Fibroblast of lung (primary cell): ENCODE measurements around the gene TOR1B. TPM values are rescaled to one million over a fixed set of nuclear protein-coding genes. Genes with fewer than 3 reads are reported as not detected.
"Not testable (repeated sequence)": the region's sequence is repeated elsewhere in the genome, so short reads cannot be mapped to it uniquely, and the experiment has no call there.

Experiments
- DNase-seq, 2 donors: peaks; one replicate each; pipeline versions ENCODE4 v3.0.0 to v3.0.0-alpha.2; 2010; ENCODE audit warnings: low read depth in 2 of 2
- H2AFZ ChIP-seq: 2 replicates; pipeline ENCODE4 v1.5.1; 2012; ENCODE audit warnings: low read length, control low read depth, inconsistent platforms
- H3K27ac ChIP-seq: 2 replicates; pipeline ENCODE4 v1.5.1; 2011; ENCODE audit warnings: low read length, control low read depth; ENCODE audit not compliant: insufficient read depth
- H3K27me3 ChIP-seq: 2 replicates; pipeline ENCODE4 v1.5.1; 2011; ENCODE audit warnings: mild to moderate bottlenecking, low read length; ENCODE audit not compliant: control insufficient read depth, insufficient read depth
- H3K36me3 ChIP-seq: 2 replicates; pipeline ENCODE4 v1.5.1; 2011; ENCODE audit warnings: low read length; ENCODE audit not compliant: control insufficient read depth, insufficient read depth
- H3K4me1 ChIP-seq: 2 replicates; pipeline ENCODE4 v1.5.1; 2011; ENCODE audit warnings: low read length; ENCODE audit not compliant: control insufficient read depth, insufficient read depth; ENCODE audit errors: extremely low read depth
- H3K4me2 ChIP-seq: 2 replicates; pipeline ENCODE4 v1.5.1; 2011; ENCODE audit warnings: low read length, control low read depth; ENCODE audit not compliant: insufficient read depth; ENCODE audit errors: extremely low read depth
- H3K4me3 ChIP-seq, 4 experiments: fragments of 200-600 bp in 1 of 4; sonication (generic) in 1 of 4; replicated peaks in 1 of 4; 2 replicates each; pipeline ENCODE4 v1.5.1; 2011 to 2016; ENCODE audit warnings: low read length in 4 of 4, low read depth in 3 of 4, mild to moderate bottlenecking in 3 of 4, control low read depth in 2 of 4, inconsistent platforms in 1 of 4, mixed read lengths in 1 of 4; ENCODE audit not compliant: insufficient read depth in 1 of 4; ENCODE audit errors: control extremely low read depth in 1 of 4
- H3K79me2 ChIP-seq: 2 replicates; pipeline ENCODE4 v1.5.1; 2012; ENCODE audit warnings: mild to moderate bottlenecking, low read length, inconsistent platforms; ENCODE audit not compliant: control insufficient read depth, insufficient read depth
- H3K9ac ChIP-seq: 2 replicates; pipeline ENCODE4 v1.5.1; 2011; ENCODE audit warnings: mild to moderate bottlenecking, low read length, control low read depth; ENCODE audit not compliant: insufficient read depth
- H3K9me3 ChIP-seq: 2 replicates; pipeline ENCODE4 v1.5.1; 2012; ENCODE audit warnings: low read depth, low read length; ENCODE audit not compliant: control insufficient read depth, insufficient read depth
- H4K20me1 ChIP-seq: 2 replicates; pipeline ENCODE4 v1.5.1; 2011; ENCODE audit warnings: low read length; ENCODE audit not compliant: control insufficient read depth, insufficient read depth; ENCODE audit errors: extremely low read depth
- EZH2 ChIP-seq: IDR thresholded peaks from 2 replicates; pipeline ENCODE4 v1.5.1; 2012; ENCODE audit warnings: low read length, control low read depth, mild to moderate bottlenecking; ENCODE audit errors: missing control alignments
- polyA plus RNA-seq, 2 donors: library from polyadenylated mRNA; depleted of rRNA in 1 of 2; stranded (reverse) in 1 of 2; unstranded in 1 of 2; fragments of >200 nt; gene quantifications; 2 replicates each; pipeline ENCODE4 v1.2.1, GENCODE V29; 2011 to 2012; ENCODE audit warnings: missing spikeins in 1 of 2
- total RNA-seq: library from RNA; depleted of rRNA; stranded (reverse); fragments of >200 nt; gene quantifications from 2 replicates; pipeline ENCODE4 v1.2.1, GENCODE V29; 2014
- TF ChIP-seq, protein P1 (sequence below), 2 donors: IDR thresholded peaks in 1 of 2; conservative IDR thresholded peaks in 1 of 2; 1 replicate in 1 of 2; 2 replicates in 1 of 2; pipeline ENCODE4 v1.5.1; 2011 to 2012; ENCODE audit warnings: low read length in 2 of 2, control low read depth in 1 of 2, inconsistent platforms in 1 of 2, low read depth in 1 of 2, mild to moderate bottlenecking in 1 of 2

The TOR1B gene
- total and polyA plus RNA-seq, 2 donors (not counting 1 experiment from before 2014, with no cell fraction given), result 20.3 to 33.6 TPM

DNA sequence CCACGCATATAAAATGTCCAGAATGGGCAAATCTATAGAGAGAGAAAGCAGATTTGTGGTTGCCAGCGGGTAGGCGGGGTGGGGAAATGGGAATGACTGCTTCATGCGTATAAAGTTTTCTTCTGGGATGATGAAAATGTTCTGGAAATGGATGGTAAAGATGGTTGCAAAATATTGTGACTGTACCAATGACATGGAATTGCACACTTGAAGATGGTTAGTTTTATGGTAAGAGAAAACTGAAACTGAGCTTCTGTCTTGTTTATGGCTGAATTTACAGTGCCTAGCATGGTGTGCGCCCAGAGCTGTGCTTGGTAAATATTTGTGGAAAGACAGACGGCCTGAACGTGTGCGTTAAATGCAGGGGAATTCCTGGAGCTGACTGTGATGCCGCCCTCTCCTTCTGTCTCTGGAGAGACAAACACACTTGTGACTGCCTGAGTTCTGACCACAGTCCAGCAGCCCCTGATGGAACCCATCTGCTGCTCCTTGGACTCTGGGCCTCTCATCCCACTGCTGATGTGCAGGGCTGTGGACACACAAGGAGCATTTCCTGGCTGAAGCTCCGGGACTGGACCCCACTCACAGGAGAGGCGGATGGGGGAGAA lies 41.6 kb upstream of the TOR1B start:
- Histone ChIP-seq H3K27me3 (no peaks in the 10 kb centered on the region), H3K4me3 (peak overlapping the region in 1 of 4 experiments; percentile 28), H2AFZ (peak overlapping the region; percentile 25), H3K79me2 (no peaks in the 10 kb centered on the region), H3K4me2 (peak overlapping the region; percentile 84), H4K20me1 (no peaks in the 10 kb centered on the region), H3K36me3 (no peaks in the 10 kb centered on the region), H3K9me3 (no peaks in the 10 kb centered on the region), H3K27ac (peak overlapping the region; percentile 94), H3K9ac (peak overlapping the region; percentile 38), H3K4me1 (peaks cover 16% of the 10 kb centered on the region)
- DNase-seq, result peak; percentile 55 to 94
- TF ChIP-seq EZH2, result no peak
- TF ChIP-seq, protein P1, sequence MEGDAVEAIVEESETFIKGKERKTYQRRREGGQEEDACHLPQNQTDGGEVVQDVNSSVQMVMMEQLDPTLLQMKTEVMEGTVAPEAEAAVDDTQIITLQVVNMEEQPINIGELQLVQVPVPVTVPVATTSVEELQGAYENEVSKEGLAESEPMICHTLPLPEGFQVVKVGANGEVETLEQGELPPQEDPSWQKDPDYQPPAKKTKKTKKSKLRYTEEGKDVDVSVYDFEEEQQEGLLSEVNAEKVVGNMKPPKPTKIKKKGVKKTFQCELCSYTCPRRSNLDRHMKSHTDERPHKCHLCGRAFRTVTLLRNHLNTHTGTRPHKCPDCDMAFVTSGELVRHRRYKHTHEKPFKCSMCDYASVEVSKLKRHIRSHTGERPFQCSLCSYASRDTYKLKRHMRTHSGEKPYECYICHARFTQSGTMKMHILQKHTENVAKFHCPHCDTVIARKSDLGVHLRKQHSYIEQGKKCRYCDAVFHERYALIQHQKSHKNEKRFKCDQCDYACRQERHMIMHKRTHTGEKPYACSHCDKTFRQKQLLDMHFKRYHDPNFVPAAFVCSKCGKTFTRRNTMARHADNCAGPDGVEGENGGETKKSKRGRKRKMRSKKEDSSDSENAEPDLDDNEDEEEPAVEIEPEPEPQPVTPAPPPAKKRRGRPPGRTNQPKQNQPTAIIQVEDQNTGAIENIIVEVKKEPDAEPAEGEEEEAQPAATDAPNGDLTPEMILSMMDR (conservative IDR thresholded peaks at IDR 0.05 in 1 of 2, IDR thresholded peaks at IDR 0.05 in 1 of 2; ENCODE audit: low read depth in 1 of 2, low read length in 2 of 2), result no peak

DNA sequence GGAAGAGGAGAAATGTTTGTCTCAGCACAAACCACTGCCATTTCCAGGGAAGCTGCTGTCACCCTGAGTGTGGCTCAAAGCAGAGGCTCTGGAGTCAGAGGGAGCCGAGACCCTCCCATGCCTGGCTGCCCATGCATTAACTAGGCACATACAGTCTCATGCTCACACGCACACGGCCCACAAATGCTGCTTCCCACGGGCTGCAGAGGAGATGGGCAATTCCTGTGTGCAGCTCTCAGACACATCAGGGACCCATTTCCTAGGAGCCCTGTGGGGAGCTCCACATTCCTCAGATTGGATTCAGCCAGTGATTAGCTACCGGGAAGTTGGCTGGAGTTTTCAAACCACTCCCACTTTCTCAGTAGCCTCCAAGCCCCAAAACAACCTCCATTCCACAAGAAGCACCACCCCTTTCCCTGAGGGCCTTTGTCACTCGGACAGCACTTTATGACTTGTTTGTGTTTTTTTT lies 41.0 kb upstream of the TOR1B start:
- no peaks in the 10 kb centered on the region for H4K20me1 ChIP-seq
- H3K9ac ChIP-seq, result peak overlapping the region; percentile 38
- no peaks in the 10 kb centered on the region for H3K9me3 ChIP-seq
- no peaks in the 10 kb centered on the region for H3K27me3 ChIP-seq
- DNase-seq, result peak; percentile 48 to 74
- TF ChIP-seq, protein P1 (conservative IDR thresholded peaks at IDR 0.05 in 1 of 2, IDR thresholded peaks at IDR 0.05 in 1 of 2; ENCODE audit: low read depth in 1 of 2, low read length in 2 of 2), result no peak
- no peak for TF ChIP-seq EZH2
- H3K4me3 ChIP-seq, result peak overlapping the region in 1 of 4 experiments; percentile 28
- H3K36me3 ChIP-seq, result no peaks in the 10 kb centered on the region
- no peaks in the 10 kb centered on the region for H3K79me2 ChIP-seq
- H2AFZ ChIP-seq, result peak overlapping the region; percentile 25
- H3K4me2 ChIP-seq, result peak overlapping the region; percentile 84
- H3K27ac ChIP-seq, result peak overlapping the region; percentile 94
- H3K4me1 ChIP-seq, result peaks cover 16% of the 10 kb centered on the region

DNA sequence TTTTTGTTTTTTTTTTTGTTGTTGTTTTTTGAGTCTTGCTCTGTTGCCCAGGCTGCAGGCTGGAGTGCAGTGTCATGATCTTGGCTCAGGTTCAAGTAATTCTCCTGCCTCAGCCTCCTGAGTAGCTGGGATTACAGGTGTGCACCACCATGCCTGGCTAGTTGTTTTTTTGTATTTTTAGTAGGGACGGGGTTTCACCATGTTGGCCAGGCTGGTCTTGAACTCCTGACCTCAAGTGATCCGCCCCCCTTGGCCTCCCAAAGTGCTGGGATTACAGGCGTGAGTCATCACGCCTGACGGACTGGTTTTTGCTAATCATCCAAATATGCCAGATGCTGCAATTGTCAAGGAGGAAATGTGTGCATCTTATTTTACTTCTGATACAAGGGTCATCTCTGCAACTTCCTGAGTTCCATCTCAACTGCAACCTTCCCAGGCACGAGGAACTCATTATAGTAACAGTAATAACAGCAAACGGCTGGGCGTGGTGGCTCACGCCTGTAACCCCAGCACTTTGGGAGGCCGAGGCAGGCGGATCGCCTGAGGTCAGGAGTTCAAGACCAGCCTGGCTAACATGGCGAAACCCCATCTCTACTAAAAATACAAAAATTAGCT lies 40.5 kb upstream of the TOR1B start:
- not testable (repeated sequence) for H3K4me3 ChIP-seq, H3K9ac ChIP-seq

More for the DNA sequence above, 40.5 kb upstream of the TOR1B start:
- H2AFZ ChIP-seq, H3K9me3 ChIP-seq, H3K27me3 ChIP-seq, H4K20me1 ChIP-seq, H3K79me2 ChIP-seq, H3K36me3 ChIP-seq, H3K4me2 ChIP-seq: not testable (repeated sequence)
- Histone ChIP-seq H3K27ac (peak overlapping the region; percentile 94), H3K4me1 (peaks cover 16% of the 10 kb centered on the region)
- peak; percentile 81 to 97 for DNase-seq
